Spleen (tissue), 11 donors: Measurements from ENCODE around the gene FARSA. TPM values are rescaled to one million over a fixed set of nuclear protein-coding genes. Genes with fewer than 3 reads are reported as not detected.
A peak's percentile ranks its signal among the peaks of the same experiment; 100 is the strongest.

ENCODE experiments used
- DNase-seq: peaks from one replicate; pipeline ENCODE4 v3.0.0-alpha.2; 2020
- H3K27ac ChIP-seq, 8 donors: fragments of 200-600 bp; sonication (generic) in 7 of 8; 1 replicate in 4 of 8; 2 replicates in 4 of 8; pipeline versions ENCODE4 v1.5.0 to v1.8.0; 2016 to 2021; ENCODE audit warnings: inconsistent platforms in 4 of 8, mild to moderate bottlenecking in 4 of 8, moderate library complexity in 1 of 8
- H3K27me3 ChIP-seq, 7 donors: fragments of 200-600 bp; sonication (generic) in 6 of 7; replicated peaks in 1 of 7; 1 replicate in 4 of 7; 2 replicates in 3 of 7; pipeline versions ENCODE4 v1.5.0 to v1.8.0; 2016 to 2021; ENCODE audit warnings: inconsistent platforms in 3 of 7, mild to moderate bottlenecking in 1 of 7
- H3K36me3 ChIP-seq, 6 donors: fragments of 200-600 bp; sonication (generic) in 5 of 6; 1 replicate in 4 of 6; 2 replicates in 2 of 6; pipeline versions ENCODE4 v1.5.0 to v1.8.0; 2016 to 2021; ENCODE audit warnings: inconsistent platforms in 2 of 6
- H3K4me1 ChIP-seq, 6 donors: fragments of 200-600 bp; sonication (generic) in 5 of 6; 1 replicate in 3 of 6; 2 replicates in 3 of 6; pipeline versions ENCODE4 v1.5.0 to v1.8.0; 2016 to 2021; ENCODE audit warnings: inconsistent platforms in 3 of 6
- H3K4me3 ChIP-seq, 8 donors: fragments of 200-600 bp; sonication (generic) in 7 of 8; 1 replicate in 4 of 8; 2 replicates in 4 of 8; pipeline versions ENCODE4 v1.5.0 to v1.8.0; 2016 to 2021; ENCODE audit warnings: inconsistent platforms in 4 of 8, mild to moderate bottlenecking in 4 of 8, moderate library complexity in 2 of 8
- H3K9me3 ChIP-seq, 8 donors: fragments of 200-600 bp; sonication (generic) in 7 of 8; 1 replicate in 4 of 8; 2 replicates in 4 of 8; pipeline versions ENCODE4 v1.5.0 to v1.8.0; 2016 to 2021; ENCODE audit warnings: inconsistent platforms in 4 of 8
- CTCF ChIP-seq, 11 experiments: fragments of 200-600 bp in 7 of 11; fragments of 450-650 bp in 4 of 11; sonication (generic) in 4 of 11; IDR thresholded peaks in 8 of 11; conservative IDR thresholded peaks in 3 of 11; 1 replicate in 7 of 11; 2 replicates in 4 of 11; pipeline versions ENCODE4 v1.4.0 to v1.8.0; 2016 to 2021; ENCODE audit warnings: antibody characterized with exemption in 11 of 11, inconsistent platforms in 4 of 11, mild to moderate bottlenecking in 1 of 11
- POLR2A ChIP-seq, 3 donors: fragments of 450-650 bp; IDR thresholded peaks; one replicate each; pipeline ENCODE4 v1.5.1; 2017; ENCODE audit warnings: antibody characterized with exemption in 3 of 3, mild to moderate bottlenecking in 1 of 3
- POLR2AphosphoS5 ChIP-seq, 3 donors: sonication (generic); formaldehyde crosslinking; IDR thresholded peaks; one replicate each; pipeline ENCODE4 v1.5.1; 2017; ENCODE audit warnings: antibody characterized with exemption in 3 of 3
- WGBS, 5 donors: extraction: QIAGEN DNeasy Blood & Tissue Kit in 3 of 5; methylation state at CpG; one replicate each; pipeline versions ENCODE4 v1.1.5 to v1.1.7; 2013 to 2018; 5-methylcytosine and 5-hydroxymethylcytosine counted together
- intact Hi-C: fragments of 100-400 bp; cut with DNase I; formaldehyde crosslinking; loops from one replicate; pipeline ENCODE4 v1.15.0; 2023; ENCODE audit warnings: low total_unique reads
- polyA plus RNA-seq, 3 donors: library from polyadenylated mRNA; stranded (reverse); fragments of 200-250 nt; gene quantifications; one replicate each; pipeline ENCODE4 v1.2.1, GENCODE V29; 2013
- total RNA-seq, 7 donors: library from RNA; depleted of rRNA in 3 of 7; stranded (reverse); fragments of >200 nt in 3 of 7; fragmentation: NEBNext Ultra II Directional in 4 of 7; extraction: Animal tissue kit (Norgen Biotek cat#: 25700) in 4 of 7; gene quantifications; one replicate each; pipeline versions ENCODE4 v1.1.0 to v1.2.1, GENCODE V29; 2016 to 2021
- donor health status: healthy with polysubstance abuse.
- donor health status: DM: no; HTN: no; CAD: no; lungs with moderate emphysema.
- donor health status: DM: no; HTN: no; CAD: no.
- donor health status: Bipolar disorder and iron deficiency.
- donor health status: healthy.
- donor health status: DM: no; HTN: no; CAD: no.
- donor health status: DM: yes; HTN: yes; CAD: no.

Gene FARSA
- total and polyA plus RNA-seq, 10 donors = 25.1 to 55.4 (median 39.3) TPM

- peaks cover 0 to 33% (median 29%) of the 10 kb centered on the region in 6 donors for H3K36me3 ChIP-seq
- H3K27me3 ChIP-seq = peaks cover 0 to 17% (median 14%) of the 10 kb centered on the region in 7 donors
- peaks cover 0 to 28% (median 10%) of the 10 kb centered on the region in 8 donors for H3K9me3 ChIP-seq
- H3K4me1 ChIP-seq = peaks cover 11 to 62% (median 37%) of the 10 kb centered on the region in 6 donors
- intact Hi-C loops = loop anchor here (10.0 kb wide), 1 partner anchor 84 kb away; the partner anchor contains the start of gene DAND5
- DNase-seq = peak; percentile 88
- peak overlapping the region; percentile 62 to 92 (median 72) for H3K4me3 ChIP-seq
- TF ChIP-seq CTCF (IDR thresholded peaks at IDR 0.05 in 8 of 11, conservative IDR thresholded peaks at IDR 0.05 in 3 of 11) = no peak
- TF ChIP-seq POLR2AphosphoS5 (IDR thresholded peaks at IDR 0.05) = no peak
- TF ChIP-seq POLR2A (IDR thresholded peaks at IDR 0.05) = no peak
- whole genome bisulfite sequencing, 5 donors = 15 to 21% (median 19%) methylated on average over 13 to 29 of the region's 29 CpGs
- H3K27ac ChIP-seq = peak overlapping the region; percentile 83 to 95 (median 88)
Observed at GRCh38 chr19:12880551-12881171, 52.9 kb downstream of the FARSA start.

- Histone ChIP-seq H3K4me3 (no peak overlapping the region), H3K36me3 (peaks cover 0 to 61% (median 42%) of the 10 kb centered on the region in 6 donors), H3K9me3 (peaks cover 0 to 17% (median 4%) of the 10 kb centered on the region in 8 donors), H3K4me1 (peaks cover 0 to 15% (median 5%) of the 10 kb centered on the region in 6 donors), H3K27me3 (no peaks in the 10 kb centered on the region), H3K27ac (no peak overlapping the region)
- intact Hi-C loops = no loop called here
- WGBS, 5 donors = 92 to 99% (median 96%) methylated on average over 6 of the region's 6 CpGs
- no peak for DNase-seq
- TF ChIP-seq POLR2A (IDR thresholded peaks at IDR 0.05) (no peak), POLR2AphosphoS5 (IDR thresholded peaks at IDR 0.05) (no peak), CTCF (IDR thresholded peaks at IDR 0.05 in 8 of 11, conservative IDR thresholded peaks at IDR 0.05 in 3 of 11) (no peak)
Observed at GRCh38 chr19:12875086-12875485, 58.4 kb downstream of the FARSA start.

GRCh38 chr19:12873891-12874745 is 59.4 kb downstream of the FARSA start:
- DNase-seq = no peak
- Histone ChIP-seq H3K27me3 (no peaks in the 10 kb centered on the region), H3K4me3 (peak overlapping the region in 1 of 8 donors; percentile 34), H3K27ac (no peak overlapping the region), H3K4me1 (peaks cover 0 to 9% (median 0%) of the 10 kb centered on the region in 6 donors), H3K36me3 (peaks cover 0 to 61% (median 42%) of the 10 kb centered on the region in 6 donors), H3K9me3 (peaks cover 0 to 17% (median 4%) of the 10 kb centered on the region in 8 donors)
- 91 to 97% (median 92%) methylated on average over 24 to 86 of the region's 86 CpGs for WGBS, 5 donors
- TF ChIP-seq POLR2A (IDR thresholded peaks at IDR 0.05) (no peak), CTCF (IDR thresholded peaks at IDR 0.05 in 8 of 11, conservative IDR thresholded peaks at IDR 0.05 in 3 of 11) (no peak), POLR2AphosphoS5 (IDR thresholded peaks at IDR 0.05) (peak in 1 of 3 donors; percentile 0)
- intact Hi-C loops = no loop called here
